Stimulated activated naive CD8-positive, alpha-beta T cell treated with anti-CD3 and anti-CD28 coated beads, Interleukin-15, Interleukin-2, amounts not matched to agents 100 ng/mL and 50 ng/mL, for 24 hours (primary cell): ENCODE results near the gene SHF.

Experiments
- H3K27ac Mint-ChIP-seq: one replicate; pipeline ENCODE4 v1.8.0; 2021; ENCODE audit warnings: mild to moderate bottlenecking, mixed read lengths
- H3K27me3 Mint-ChIP-seq: one replicate; pipeline ENCODE4 v1.8.0; 2021; ENCODE audit warnings: mixed read lengths
- H3K36me3 Mint-ChIP-seq: one replicate; pipeline ENCODE4 v1.8.0; 2021; ENCODE audit warnings: low read depth, mixed read lengths
- H3K4me1 Mint-ChIP-seq: one replicate; pipeline ENCODE4 v1.8.0; 2021; ENCODE audit warnings: low read depth, mixed read lengths
- H3K4me3 Mint-ChIP-seq: one replicate; pipeline ENCODE4 v1.8.0; 2021; ENCODE audit warnings: mild to moderate bottlenecking, mixed read lengths
- H3K9me3 Mint-ChIP-seq: one replicate; pipeline ENCODE4 v1.8.0; 2021; ENCODE audit warnings: mixed read lengths

SHF gene

DNA sequence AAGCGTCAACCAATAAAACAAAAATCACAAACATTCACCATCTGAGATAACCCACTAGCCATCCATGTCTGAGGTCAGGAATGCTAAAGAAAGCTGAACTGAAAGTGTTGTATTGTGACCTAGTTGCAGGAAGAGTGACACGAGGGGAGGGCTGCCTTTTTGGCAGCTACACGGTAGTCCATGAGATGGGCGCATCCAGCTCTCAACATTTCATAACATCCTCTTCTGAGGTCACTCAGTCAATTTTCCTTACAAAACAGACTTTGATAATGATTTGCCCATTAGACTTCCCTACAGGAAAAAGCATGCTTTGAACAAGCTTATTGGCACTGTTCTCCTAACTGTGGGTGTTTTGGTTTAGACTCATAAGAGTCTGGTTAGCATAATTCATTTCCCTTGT, 15.4 kb upstream of the SHF start:
- Mint-ChIP-seq H3K36me3 (no peaks in the 10 kb centered on the region), H3K4me3 (no peak overlapping the region), H3K27me3 (peaks cover 6% of the 10 kb centered on the region), H3K9me3 (no peaks in the 10 kb centered on the region), H3K4me1 (peaks cover 3% of the 10 kb centered on the region), H3K27ac (no peak overlapping the region)

DNA sequence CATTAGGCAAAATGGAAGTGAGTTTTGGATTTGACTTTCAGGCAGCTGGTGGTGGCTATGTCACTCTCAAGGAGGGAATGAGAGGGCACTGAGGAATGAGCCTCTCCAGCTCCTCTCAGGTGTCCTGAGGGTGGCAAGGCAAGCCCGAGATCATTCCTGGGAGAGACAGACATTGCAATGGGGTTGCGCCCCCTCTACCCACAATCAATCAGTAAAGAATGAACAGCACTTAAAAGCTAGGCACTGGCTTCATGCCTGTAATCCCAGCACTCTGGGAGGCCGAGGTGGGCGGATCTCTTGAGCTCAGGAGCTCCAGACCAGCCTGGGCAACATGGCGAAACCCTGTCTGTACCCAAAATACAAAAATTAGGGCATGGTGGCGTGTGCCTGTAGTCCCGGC, 14.1 kb upstream of the SHF start:
- Mint-ChIP-seq H3K4me1 (peaks cover 7% of the 10 kb centered on the region), H3K27ac (no peak overlapping the region), H3K36me3 (no peaks in the 10 kb centered on the region), H3K9me3 (no peaks in the 10 kb centered on the region), H3K27me3 (peaks cover 4% of the 10 kb centered on the region), H3K4me3 (no peak overlapping the region)

DNA sequence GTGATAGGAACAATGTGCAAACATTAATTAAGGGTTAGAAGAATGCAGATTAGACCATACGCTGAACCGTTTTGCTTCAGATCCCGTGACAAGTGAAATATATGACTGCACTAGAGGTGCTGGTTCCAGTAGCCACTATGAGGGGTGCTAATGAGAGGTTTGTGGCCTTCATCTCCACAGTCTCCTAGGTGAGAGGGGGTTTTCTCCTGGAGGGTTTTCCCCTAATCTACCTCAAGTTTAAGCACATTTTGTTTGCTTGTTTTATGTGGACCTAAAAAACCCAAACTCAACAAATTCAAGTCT, 13.7 kb upstream of the SHF start:
- H3K27ac Mint-ChIP-seq, result no peak overlapping the region
- H3K9me3 Mint-ChIP-seq, result no peaks in the 10 kb centered on the region
- peaks cover under 1% of the 10 kb centered on the region for H3K27me3 Mint-ChIP-seq
- H3K4me3 Mint-ChIP-seq, result no peak overlapping the region
- no peaks in the 10 kb centered on the region for H3K36me3 Mint-ChIP-seq
- H3K4me1 Mint-ChIP-seq, result peaks cover 7% of the 10 kb centered on the region

DNA sequence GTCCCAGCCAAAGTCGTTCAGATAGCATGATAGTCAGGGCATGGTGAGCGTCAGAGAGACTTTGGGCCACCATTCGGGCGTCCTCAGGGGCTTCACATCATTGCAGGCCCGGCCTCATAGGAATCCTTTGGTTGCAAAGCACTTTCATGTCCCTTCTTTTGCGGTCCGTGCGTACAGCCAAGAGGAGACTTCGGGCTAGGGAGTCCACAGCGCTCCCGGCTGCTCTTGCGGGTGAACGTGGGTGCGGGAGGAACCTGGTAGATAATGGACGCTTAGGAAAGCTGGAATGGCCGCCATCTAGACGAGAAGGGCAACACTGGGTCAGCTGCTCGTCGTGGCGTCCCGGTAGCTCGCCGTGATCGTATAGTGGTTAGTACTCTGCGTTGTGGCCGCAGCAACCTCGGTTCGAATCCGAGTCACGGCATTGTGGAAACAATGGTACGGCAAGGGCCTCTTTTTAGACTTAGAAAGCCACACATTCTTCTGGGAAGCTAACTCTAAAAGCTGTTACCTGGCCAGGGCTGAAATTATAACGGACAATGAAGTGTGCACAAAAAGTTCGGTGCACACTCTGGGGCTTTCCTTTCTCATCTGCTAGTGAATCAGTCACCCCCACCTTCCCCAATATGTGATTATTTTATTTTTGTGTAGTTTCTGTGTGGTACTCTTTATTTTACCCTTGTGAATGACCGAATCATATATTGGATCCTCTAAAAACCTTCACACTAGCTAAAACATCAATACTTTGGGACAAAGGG, 13.2 kb upstream of the SHF start:
- no peaks in the 10 kb centered on the region for H3K27me3 Mint-ChIP-seq
- H3K4me3 Mint-ChIP-seq, result no peak overlapping the region
- no peak overlapping the region for H3K27ac Mint-ChIP-seq
- H3K9me3 Mint-ChIP-seq, result no peaks in the 10 kb centered on the region
- no peaks in the 10 kb centered on the region for H3K36me3 Mint-ChIP-seq
- H3K4me1 Mint-ChIP-seq, result peaks cover 7% of the 10 kb centered on the region

DNA sequence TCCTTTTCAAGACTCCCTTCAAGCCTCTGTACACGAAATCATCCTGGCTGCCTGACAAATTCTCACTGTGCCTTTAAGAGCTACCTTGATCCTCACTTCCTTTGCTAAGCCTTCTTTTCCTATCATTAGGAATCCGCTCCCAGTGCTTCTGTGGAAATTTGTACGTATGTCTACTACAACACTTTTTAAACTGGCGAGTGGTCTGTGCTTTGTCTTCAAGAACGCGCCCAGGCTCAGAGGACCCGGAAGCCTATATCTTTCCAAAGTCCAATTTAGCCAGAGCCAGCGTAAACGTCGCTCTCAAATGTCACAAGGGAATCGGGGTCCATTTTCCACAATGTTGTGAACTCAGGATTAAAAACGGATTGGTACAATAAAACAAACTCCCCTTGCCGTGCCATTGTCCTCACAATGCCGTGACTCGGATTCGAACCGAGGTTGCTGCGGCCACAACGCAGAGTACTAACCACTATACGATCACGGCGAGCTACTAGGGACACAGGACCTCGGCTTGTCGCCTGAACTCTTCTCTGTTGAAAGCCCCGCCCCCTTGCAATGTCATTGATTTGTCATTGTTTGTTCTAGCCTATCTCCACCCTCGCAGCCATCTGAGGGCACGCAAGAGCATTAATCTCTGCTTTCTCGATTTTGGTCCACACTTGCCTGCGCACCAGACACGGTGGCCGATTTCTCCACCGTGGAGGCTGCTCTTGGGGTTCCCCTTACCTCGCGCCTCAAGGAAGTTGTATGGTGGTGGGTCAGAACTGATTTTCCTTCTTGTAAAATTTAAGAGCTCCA, 12.4 kb upstream of the SHF start:
- peaks cover 7% of the 10 kb centered on the region for H3K4me1 Mint-ChIP-seq
- no peaks in the 10 kb centered on the region for H3K27me3 Mint-ChIP-seq
- no peaks in the 10 kb centered on the region for H3K36me3 Mint-ChIP-seq
- no peak overlapping the region for H3K4me3 Mint-ChIP-seq
- no peak overlapping the region for H3K27ac Mint-ChIP-seq
- H3K9me3 Mint-ChIP-seq, result no peaks in the 10 kb centered on the region

DNA sequence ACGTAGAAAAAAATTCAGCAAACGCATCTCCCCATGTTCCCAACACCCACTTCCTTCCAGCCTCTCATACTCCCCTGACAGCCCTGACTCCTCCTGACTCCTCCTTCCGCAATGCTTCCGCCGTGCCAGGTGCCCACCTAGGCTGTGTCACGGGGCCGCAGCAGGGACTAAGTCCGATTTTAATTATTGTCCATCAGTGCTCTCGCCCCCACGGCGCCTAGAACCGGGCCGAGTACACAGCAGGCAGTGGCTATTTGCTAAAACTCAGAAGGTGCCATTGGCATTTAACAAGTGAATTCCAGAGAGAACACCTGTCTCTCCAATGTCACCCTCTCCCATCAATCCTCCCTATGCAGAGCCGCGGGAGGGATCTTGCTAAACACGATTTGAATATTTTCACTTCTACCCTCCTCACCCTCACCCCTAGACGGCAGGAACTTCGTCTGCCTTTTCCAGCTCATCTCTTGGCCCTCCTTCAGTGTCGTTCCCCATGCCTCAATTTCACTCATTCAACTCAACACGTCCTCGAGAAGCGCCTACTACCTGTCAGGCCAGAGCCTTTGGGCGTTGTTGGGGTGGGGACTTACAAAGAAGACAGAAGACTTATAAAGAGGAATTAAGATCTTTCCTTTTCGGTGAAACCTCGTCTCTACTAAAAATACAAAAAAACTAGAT, 11.5 kb upstream of the SHF start:
- Mint-ChIP-seq H3K36me3 (no peaks in the 10 kb centered on the region), H3K27me3 (no peaks in the 10 kb centered on the region), H3K27ac (no peak overlapping the region), H3K4me3 (no peak overlapping the region), H3K4me1 (peaks cover 4% of the 10 kb centered on the region), H3K9me3 (no peaks in the 10 kb centered on the region)

DNA sequence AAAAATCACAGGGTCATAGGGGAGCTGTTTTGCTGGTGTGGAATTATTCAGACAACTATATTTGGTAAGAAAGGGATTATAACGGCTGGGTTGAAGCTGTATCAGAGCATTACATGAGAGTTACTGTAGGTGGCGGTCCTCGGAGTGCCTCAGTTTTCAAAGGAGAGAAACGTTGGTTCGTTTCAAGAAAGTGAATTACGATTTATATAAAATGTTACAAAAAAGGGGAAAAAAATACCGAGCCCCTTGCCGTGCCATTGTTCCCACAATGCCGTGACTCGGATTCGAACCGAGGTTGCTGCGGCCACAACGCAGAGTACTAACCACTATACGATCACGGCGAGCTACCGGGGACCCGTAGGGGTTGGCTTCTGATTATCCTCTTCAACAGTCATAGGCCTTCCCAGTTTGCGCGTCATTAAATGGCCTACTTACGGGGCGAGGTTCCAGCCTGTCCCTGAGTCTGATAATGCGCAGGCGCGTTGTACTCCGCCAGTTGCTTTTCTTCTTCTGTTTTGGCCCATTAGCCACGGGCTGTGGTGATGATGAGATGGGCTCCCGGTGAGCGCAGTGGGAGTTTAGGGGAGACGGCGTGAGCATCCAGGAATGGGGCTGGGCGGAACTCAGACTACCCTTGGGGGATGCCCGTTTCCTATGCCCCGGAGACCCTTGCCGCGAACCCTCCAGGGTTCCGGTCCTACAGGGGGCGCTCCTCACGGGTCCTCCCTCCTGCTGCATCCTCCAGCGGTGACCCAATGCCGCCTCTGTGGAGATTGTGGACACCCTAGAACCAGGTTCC, 10.8 kb upstream of the SHF start:
- Mint-ChIP-seq H3K4me3 (no peak overlapping the region), H3K9me3 (no peaks in the 10 kb centered on the region), H3K27me3 (no peaks in the 10 kb centered on the region), H3K36me3 (no peaks in the 10 kb centered on the region), H3K4me1 (peaks cover 4% of the 10 kb centered on the region), H3K27ac (no peak overlapping the region)

DNA sequence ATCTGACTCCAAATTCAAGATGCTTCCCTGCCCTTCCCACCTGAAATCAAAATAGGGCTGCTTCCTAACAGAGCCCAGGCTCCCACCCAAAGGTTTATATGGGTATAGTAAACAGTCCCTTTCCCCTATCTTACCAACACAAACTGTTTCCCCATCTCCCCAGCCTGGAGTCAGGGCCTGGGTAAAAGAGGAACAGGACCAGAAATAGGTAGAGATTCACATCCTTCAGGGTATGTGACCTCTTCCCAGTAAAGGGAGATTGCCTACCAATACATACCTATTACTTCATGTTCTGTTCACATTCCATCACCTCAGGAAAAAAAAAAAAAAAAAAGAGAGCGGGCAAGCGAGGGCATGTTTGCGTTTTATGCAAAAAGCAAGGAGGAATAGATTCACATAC, 9.7 kb upstream of the SHF start:
- Mint-ChIP-seq H3K9me3 (no peaks in the 10 kb centered on the region), H3K36me3 (no peaks in the 10 kb centered on the region), H3K27me3 (no peaks in the 10 kb centered on the region), H3K4me1 (peaks cover 4% of the 10 kb centered on the region), H3K27ac (no peak overlapping the region), H3K4me3 (no peak overlapping the region)

DNA sequence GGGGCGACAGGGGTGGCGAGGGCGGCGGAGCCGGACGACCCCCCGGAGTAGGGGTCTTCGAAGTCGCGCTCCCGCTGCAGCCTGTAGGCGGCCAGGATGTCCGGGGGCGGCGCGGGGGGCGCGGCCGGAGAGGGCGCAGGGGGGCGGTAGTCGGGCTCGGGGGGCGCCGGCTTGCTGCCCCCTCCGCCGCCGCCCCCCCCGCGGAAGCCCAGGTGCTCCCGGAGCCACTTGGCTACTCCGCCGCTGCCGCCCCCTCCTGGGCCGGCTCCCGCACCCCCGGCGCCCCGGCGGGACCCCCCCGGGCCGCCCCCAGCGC, 230 bp downstream of the SHF start:
- no peak overlapping the region for H3K27ac Mint-ChIP-seq
- no peaks in the 10 kb centered on the region for H3K36me3 Mint-ChIP-seq
- peaks cover 3% of the 10 kb centered on the region for H3K27me3 Mint-ChIP-seq
- peaks cover 32% of the 10 kb centered on the region for H3K4me1 Mint-ChIP-seq
- no peaks in the 10 kb centered on the region for H3K9me3 Mint-ChIP-seq
- no peak overlapping the region for H3K4me3 Mint-ChIP-seq

DNA sequence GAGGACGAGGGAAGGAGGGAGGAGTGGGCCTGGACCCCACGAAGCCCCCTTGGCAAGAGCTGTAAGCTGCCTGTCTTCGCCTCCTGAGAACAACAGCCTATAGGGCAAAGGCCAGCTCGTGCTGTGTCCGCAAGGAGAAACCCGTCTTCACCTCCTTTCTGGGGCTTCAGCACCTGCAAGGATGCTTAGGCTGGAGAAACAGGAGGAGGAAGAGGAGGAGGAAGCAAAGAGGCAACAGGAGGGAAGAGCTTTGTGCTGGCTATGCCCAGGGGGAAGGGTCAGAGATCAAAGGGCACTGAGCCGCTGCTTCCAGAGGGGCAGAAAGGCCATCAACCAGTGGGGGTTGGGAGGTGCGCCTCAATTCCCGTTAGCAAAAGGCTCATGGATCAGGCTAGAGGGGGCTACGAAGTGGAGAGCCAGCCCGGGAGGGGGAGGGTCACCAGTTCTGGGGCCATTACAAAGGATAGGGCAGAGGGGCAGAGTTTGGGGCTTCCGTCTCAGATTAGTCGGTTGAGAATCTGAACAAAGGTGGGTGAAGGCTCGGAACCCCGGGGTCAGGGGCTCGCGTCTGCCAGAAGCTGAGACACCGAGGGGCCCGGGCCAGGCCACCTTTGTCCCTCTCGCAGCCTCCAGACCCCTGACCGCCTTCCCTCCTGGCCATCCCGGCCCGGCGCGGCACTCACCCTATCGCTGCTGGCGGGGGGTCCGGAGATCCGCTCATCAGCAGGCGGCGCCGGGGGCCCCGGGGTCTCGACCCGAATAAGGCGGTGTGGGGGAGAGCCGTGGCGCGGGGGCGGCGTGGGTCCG, 792 bp downstream of the SHF start:
- peak overlapping the region; percentile 85 for H3K4me3 Mint-ChIP-seq
- H3K4me1 Mint-ChIP-seq, result peaks cover 32% of the 10 kb centered on the region
- H3K36me3 Mint-ChIP-seq, result no peaks in the 10 kb centered on the region
- H3K27ac Mint-ChIP-seq, result peak overlapping the region; percentile 84
- H3K9me3 Mint-ChIP-seq, result no peaks in the 10 kb centered on the region
- H3K27me3 Mint-ChIP-seq, result peaks cover 3% of the 10 kb centered on the region

DNA sequence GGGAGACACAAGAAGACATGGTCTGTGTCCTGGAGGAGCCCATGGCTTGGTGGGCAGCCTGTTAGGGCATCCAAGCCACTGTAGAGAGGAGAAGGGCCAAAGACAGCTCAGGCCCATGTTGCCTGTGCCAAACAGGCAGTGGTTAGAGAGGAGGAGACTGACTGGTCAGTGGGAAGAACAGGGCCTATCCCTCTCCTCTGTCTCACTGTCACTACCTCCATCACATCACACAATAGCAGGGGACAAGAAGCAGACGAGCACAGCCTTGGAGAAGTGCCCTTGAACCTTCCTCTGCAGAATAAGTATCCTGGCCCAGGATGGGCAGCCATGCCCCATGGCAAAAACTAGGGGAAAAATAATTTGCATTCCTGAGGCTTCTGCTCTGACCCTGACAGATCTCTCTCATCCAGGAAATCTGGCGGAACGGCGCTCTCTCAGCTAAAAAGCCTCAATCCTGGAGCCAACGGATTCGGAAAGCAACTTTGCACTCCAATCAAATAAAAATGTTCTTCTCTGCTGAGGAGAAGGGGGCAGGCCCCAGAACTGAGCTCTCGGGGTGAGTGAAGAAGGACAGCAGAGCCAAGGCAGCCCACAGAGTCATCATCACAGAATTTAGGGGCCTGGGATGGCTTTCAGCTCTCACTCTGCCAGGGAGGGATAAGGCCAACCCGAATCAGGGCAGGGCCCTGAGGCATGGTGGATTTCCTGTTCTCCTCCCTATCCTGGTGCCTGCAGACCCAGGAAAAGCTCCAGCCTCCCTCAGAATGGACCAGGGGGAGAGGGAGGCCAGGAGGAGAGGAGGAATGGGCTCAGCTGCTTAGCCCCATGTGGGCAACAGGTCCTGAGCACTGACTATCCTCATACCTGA, 1.6 kb downstream of the SHF start:
- H3K27me3 Mint-ChIP-seq, result peaks cover 3% of the 10 kb centered on the region
- no peaks in the 10 kb centered on the region for H3K9me3 Mint-ChIP-seq
- no peaks in the 10 kb centered on the region for H3K36me3 Mint-ChIP-seq
- peaks cover 32% of the 10 kb centered on the region for H3K4me1 Mint-ChIP-seq
- H3K4me3 Mint-ChIP-seq, result peak overlapping the region; percentile 85
- no peak overlapping the region for H3K27ac Mint-ChIP-seq

DNA sequence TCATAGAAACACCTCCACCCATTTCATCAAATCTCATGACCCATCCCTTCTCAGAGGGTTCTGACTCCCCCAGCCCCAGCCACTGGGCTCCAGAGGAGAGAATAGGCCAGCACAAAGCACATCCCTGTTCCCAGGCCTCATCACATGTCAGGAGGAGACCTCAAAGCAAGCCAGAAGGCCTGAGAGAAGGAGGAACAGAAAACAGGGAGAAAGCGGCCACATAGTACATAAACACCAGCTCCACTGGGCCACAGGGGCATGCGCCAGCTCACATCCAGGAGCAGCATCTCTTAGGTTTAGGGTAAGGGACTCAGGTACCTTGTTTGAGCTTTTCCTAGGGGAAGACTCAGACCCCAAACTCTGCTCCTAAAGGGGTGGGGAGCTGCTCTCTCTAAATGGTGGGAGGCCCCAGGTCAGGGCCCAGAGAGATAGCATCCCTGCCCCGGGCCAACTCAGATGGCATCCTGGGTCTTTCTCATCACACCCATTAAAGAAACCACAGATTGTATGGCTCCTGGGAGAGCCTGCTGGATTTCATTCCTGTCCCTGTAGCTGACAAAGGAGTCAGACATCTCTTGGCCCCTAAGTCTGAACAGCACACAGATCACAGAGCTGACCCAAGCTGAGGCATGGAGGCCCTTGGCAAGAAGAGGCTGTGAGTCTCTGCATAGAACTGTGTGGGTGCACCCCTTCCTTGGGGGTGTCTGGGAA, 2.5 kb downstream of the SHF start:
- no peaks in the 10 kb centered on the region for H3K36me3 Mint-ChIP-seq
- H3K4me3 Mint-ChIP-seq, result no peak overlapping the region
- no peaks in the 10 kb centered on the region for H3K9me3 Mint-ChIP-seq
- H3K4me1 Mint-ChIP-seq, result peaks cover 37% of the 10 kb centered on the region
- H3K27me3 Mint-ChIP-seq, result peaks cover 3% of the 10 kb centered on the region
- H3K27ac Mint-ChIP-seq, result no peak overlapping the region

DNA sequence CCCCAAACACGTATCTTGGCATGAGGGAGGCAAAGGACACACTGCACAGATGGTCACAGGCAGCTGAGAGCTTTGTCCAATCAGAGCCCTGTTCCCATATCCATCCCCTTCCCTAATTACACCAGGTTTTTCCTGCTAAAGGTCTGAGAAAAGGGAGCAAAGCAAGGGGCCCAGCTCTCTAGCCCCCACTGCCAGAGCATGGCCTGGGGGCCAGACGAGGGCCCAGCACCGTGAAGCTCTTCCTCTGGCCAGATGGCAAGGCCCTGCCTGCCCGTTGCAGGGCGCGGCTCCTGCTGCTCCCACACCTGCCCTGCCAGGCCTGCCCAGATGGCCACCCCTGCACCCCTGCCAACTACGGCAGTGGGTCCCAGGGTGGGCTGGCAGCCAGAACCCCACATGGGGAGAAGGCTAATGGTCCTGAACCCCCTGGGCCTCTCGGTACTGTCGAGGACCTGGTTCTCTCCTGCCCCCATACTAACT, 3.2 kb downstream of the SHF start:
- Mint-ChIP-seq H3K4me1 (peaks cover 40% of the 10 kb centered on the region), H3K36me3 (no peaks in the 10 kb centered on the region), H3K27me3 (peaks cover 3% of the 10 kb centered on the region), H3K9me3 (no peaks in the 10 kb centered on the region), H3K4me3 (no peak overlapping the region), H3K27ac (no peak overlapping the region)
